H1 (cell line): ENCODE results near the gene GNG7. TPM values are rescaled to one million over a fixed set of nuclear protein-coding genes. Genes with fewer than 3 reads are reported as not detected.

Experiments used
- CTCF ChIA-PET: fragments of 300-600 bp; sonication (Branson Sonifier 250); formaldehyde crosslinking; loops from one replicate; lab custom pipeline; 2021; ENCODE audit not compliant: partially characterized antibody; lab: Charles Lee
- POLR2A ChIA-PET: fragments of 300-600 bp; sonication (Branson Sonifier 250); formaldehyde crosslinking; loops from one replicate; lab custom pipeline; 2021; ENCODE audit warnings: inconsistent platforms; ENCODE audit not compliant: partially characterized antibody; lab: Charles Lee
- DNase-seq, 2 experiments: peaks; one replicate each; pipeline versions ENCODE4 v3.0.0 to v3.0.0-alpha.2; 2010 to 2022; ENCODE audit warnings: low spot score in 2 of 2, low read depth in 1 of 2, mixed read lengths in 1 of 2
- FAIRE-seq: peaks from 2 replicates; lab custom pipeline; 2011; peaks lifted over from hg19 to GRCh38; lab: Jason Lieb, UNC
- H2AFZ ChIP-seq: 2 replicates; pipeline ENCODE4 v1.8.1; 2012; ENCODE audit warnings: low read length, inconsistent platforms
- H2AK5ac ChIP-seq: 2 replicates; pipeline ENCODE4 v1.6.1; 2013; ENCODE audit warnings: low read depth, low read length
- H2BK120ac ChIP-seq: replicated peaks from 2 replicates; pipeline ENCODE3; 2013; ENCODE audit warnings: low read depth, low read length, inconsistent platforms
- H2BK12ac ChIP-seq: 2 replicates; pipeline ENCODE4 v1.6.1; 2013; ENCODE audit warnings: low read depth, low read length
- H2BK15ac ChIP-seq: 2 replicates; pipeline ENCODE4 v1.6.1; 2013; ENCODE audit warnings: low read length
- H2BK20ac ChIP-seq: 2 replicates; pipeline ENCODE4 v1.6.1; 2013; ENCODE audit warnings: low read length
- H2BK5ac ChIP-seq: 2 replicates; pipeline ENCODE4 v1.6.1; 2013; ENCODE audit warnings: low read depth, low read length
- H3K14ac ChIP-seq: 2 replicates; pipeline ENCODE4 v1.6.1; 2013; ENCODE audit warnings: inconsistent platforms; ENCODE audit not compliant: insufficient read length
- H3K18ac ChIP-seq: 2 replicates; pipeline ENCODE4 v1.6.1; 2013; ENCODE audit warnings: low read length; ENCODE audit errors: extremely low read depth
- H3K23ac ChIP-seq: 2 replicates; pipeline ENCODE4 v1.6.1; 2013; ENCODE audit warnings: inconsistent platforms; ENCODE audit not compliant: insufficient read length
- H3K23me2 ChIP-seq: 2 replicates; pipeline ENCODE4 v1.6.1; 2013; ENCODE audit warnings: low read depth, low read length
- H3K27ac ChIP-seq: 2 replicates; pipeline ENCODE4 v1.6.1; 2011; ENCODE audit warnings: low read depth, low read length, inconsistent platforms
- H3K27me3 ChIP-seq, 4 experiments: replicated peaks in 1 of 4; 1 replicate in 1 of 4; 2 replicates in 3 of 4; pipeline versions ENCODE4 v1.6.1 to v1.8.1; 2011 to 2013; ENCODE audit warnings: low read length in 3 of 4, mild to moderate bottlenecking in 3 of 4, inconsistent platforms in 2 of 4, mixed read lengths in 2 of 4, moderate library complexity in 1 of 4; ENCODE audit not compliant: control insufficient read depth in 3 of 4, insufficient read depth in 3 of 4; ENCODE audit errors: extremely low read depth in 1 of 4
- H3K36me3 ChIP-seq, 4 experiments: 2 replicates each; pipeline versions ENCODE4 v1.6.1 to v1.8.1; 2011 to 2013; ENCODE audit warnings: mild to moderate bottlenecking in 4 of 4, low read length in 3 of 4, moderate library complexity in 2 of 4, control low read depth in 1 of 4, inconsistent platforms in 1 of 4; ENCODE audit not compliant: insufficient read depth in 4 of 4, control insufficient read depth in 2 of 4
- H3K4ac ChIP-seq: replicated peaks from 2 replicates; pipeline ENCODE3; 2013; ENCODE audit warnings: low read length, low read depth, mixed read lengths, inconsistent platforms; ENCODE audit not compliant: insufficient read length
- H3K4me1 ChIP-seq, 4 experiments: replicated peaks in 1 of 4; 1 replicate in 1 of 4; 2 replicates in 3 of 4; pipeline versions ENCODE4 v1.6.1 to v1.8.1; 2011 to 2013; ENCODE audit warnings: low read length in 3 of 4, inconsistent platforms in 2 of 4, mixed read lengths in 1 of 4; ENCODE audit not compliant: insufficient read depth in 4 of 4, control insufficient read depth in 3 of 4
- H3K4me2 ChIP-seq, 2 experiments: 2 replicates each; pipeline versions ENCODE4 v1.6.1 to v1.8.1; 2011 to 2013; ENCODE audit warnings: low read depth in 2 of 2, low read length in 2 of 2, control low read depth in 1 of 2, inconsistent platforms in 1 of 2, mild to moderate bottlenecking in 1 of 2; ENCODE audit not compliant: insufficient read depth in 1 of 2
- H3K4me3 ChIP-seq, 4 experiments: fragments of 200-600, 300-600 bp in 1 of 4; sonication (generic), shearing (Covaris generic), sonication (Bioruptor Twin) in 1 of 4; 2 replicates each; pipeline versions ENCODE4 v1.5.1 to v1.8.1; 2011 to 2016; ENCODE audit warnings: low read length in 4 of 4, low read depth in 3 of 4, control low read depth in 2 of 4, inconsistent platforms in 2 of 4, mild to moderate bottlenecking in 2 of 4, mixed read lengths in 1 of 4, moderate library complexity in 1 of 4; ENCODE audit not compliant: insufficient read depth in 2 of 4; ENCODE audit errors: extremely low read depth in 1 of 4
- H3K56ac ChIP-seq: replicated peaks from 2 replicates; pipeline ENCODE3; 2013; ENCODE audit warnings: low read depth, mild to moderate bottlenecking, mixed read lengths, low read length, inconsistent platforms; ENCODE audit not compliant: insufficient read length
- H3K79me1 ChIP-seq: 2 replicates; pipeline ENCODE4 v1.6.1; 2013; ENCODE audit warnings: low read depth, low read length, control low read depth
- H3K79me2 ChIP-seq, 2 experiments: 2 replicates each; pipeline versions ENCODE4 v1.6.1 to v1.8.1; 2012 to 2013; ENCODE audit warnings: low read length in 2 of 2, mild to moderate bottlenecking in 2 of 2, inconsistent platforms in 1 of 2; ENCODE audit not compliant: insufficient read depth in 2 of 2, control insufficient read depth in 1 of 2
- H3K9ac ChIP-seq, 4 experiments: replicated peaks in 1 of 4; 1 replicate in 1 of 4; 2 replicates in 3 of 4; pipeline versions ENCODE4 v1.6.1 to v1.8.1; 2011 to 2013; ENCODE audit warnings: low read depth in 3 of 4, low read length in 3 of 4, control low read depth in 2 of 4, mild to moderate bottlenecking in 2 of 4, moderate library complexity in 2 of 4, inconsistent platforms in 1 of 4; ENCODE audit errors: extremely low read depth in 1 of 4
- H3K9me3 ChIP-seq, 2 experiments: 2 replicates each; pipeline versions ENCODE4 v1.6.1 to v1.8.1; 2012 to 2013; ENCODE audit warnings: mild to moderate bottlenecking in 2 of 2, moderate library complexity in 2 of 2, control low read depth in 1 of 2, inconsistent platforms in 1 of 2, low read depth in 1 of 2, low read length in 1 of 2, mixed read lengths in 1 of 2; ENCODE audit not compliant: insufficient read depth in 2 of 2
- H4K20me1 ChIP-seq, 2 experiments: replicated peaks in 1 of 2; 2 replicates each; pipeline versions ENCODE3 to v1.8.1; 2011 to 2013; ENCODE audit warnings: inconsistent platforms in 2 of 2, low read length in 2 of 2, mild to moderate bottlenecking in 1 of 2; ENCODE audit not compliant: insufficient read depth in 2 of 2, control insufficient read depth in 1 of 2
- H4K5ac ChIP-seq: 2 replicates; pipeline ENCODE4 v1.6.1; 2013; ENCODE audit warnings: low read length, low read depth, mixed read lengths, inconsistent platforms; ENCODE audit not compliant: insufficient read length
- H4K8ac ChIP-seq: 2 replicates; pipeline ENCODE4 v1.8.0; 2013; ENCODE audit warnings: mild to moderate bottlenecking, moderate library complexity, low read length, inconsistent platforms; ENCODE audit not compliant: insufficient read depth; ENCODE audit errors: extremely low read depth
- H4K91ac ChIP-seq: replicated peaks from 2 replicates; pipeline ENCODE3; 2013; ENCODE audit warnings: low read length, mixed read lengths, inconsistent platforms; ENCODE audit not compliant: insufficient read length
- ASH2L ChIP-seq: fragments of 200-600, 300-600 bp; sonication (generic); IDR thresholded peaks from one replicate; pipeline ENCODE4 v1.7.1; 2017; ENCODE audit warnings: low read length
- BACH1 ChIP-seq: IDR thresholded peaks from 2 replicates; pipeline ENCODE4 v1.6.1; 2012; ENCODE audit warnings: low read length, improper control_type of control experiment
- CBX8 ChIP-seq: fragments of 300-800, 300-1000 bp; sonication (generic); IDR thresholded peaks from 2 replicates; pipeline ENCODE4 v1.7.1; 2016; ENCODE audit warnings: low read depth, low read length, borderline replicate concordance
- EZH2 ChIP-seq: fragments of 200-600 bp; sonication (generic); IDR thresholded peaks from 2 replicates; pipeline ENCODE4 v1.7.1; 2012; ENCODE audit warnings: low read depth, mild to moderate bottlenecking, moderate library complexity, low read length, inconsistent platforms; ENCODE audit not compliant: severe bottlenecking
- GTF2F1 ChIP-seq: IDR thresholded peaks from 2 replicates; pipeline ENCODE4 v1.6.1; 2012; ENCODE audit warnings: low read depth, low read length, improper control_type of control experiment, borderline replicate concordance
- HDAC2 ChIP-seq, 2 experiments: fragments of 300-600 bp in 1 of 2; sonication (generic) in 1 of 2; IDR thresholded peaks; 2 replicates each; pipeline ENCODE4 v1.6.1; 2011 to 2012; ENCODE audit warnings: low read depth in 2 of 2, low read length in 2 of 2, mild to moderate bottlenecking in 2 of 2, moderate library complexity in 2 of 2, borderline replicate concordance in 1 of 2, inconsistent platforms in 1 of 2
- KDM4A ChIP-seq: IDR thresholded peaks from one replicate; pipeline ENCODE4 v1.7.1; 2012; ENCODE audit warnings: low read depth, mild to moderate bottlenecking, moderate library complexity, low read length, inconsistent platforms; ENCODE audit not compliant: severe bottlenecking
- RAD21 ChIP-seq, 2 experiments: IDR thresholded peaks in 1 of 2; conservative IDR thresholded peaks in 1 of 2; 2 replicates each; pipeline ENCODE4 v1.6.1; 2011; ENCODE audit warnings: low read depth in 2 of 2, low read length in 2 of 2, improper control_type of control experiment in 1 of 2, inconsistent platforms in 1 of 2, mild to moderate bottlenecking in 1 of 2, moderate library complexity in 1 of 2
- SUZ12 ChIP-seq: fragments of 200-600 bp; sonication (generic); IDR thresholded peaks from 2 replicates; pipeline ENCODE4 v1.6.1; 2012; ENCODE audit warnings: mild to moderate bottlenecking, inconsistent platforms, low read length, moderate library complexity, mixed read lengths
- WGBS, 2 experiments: shearing (Covaris generic) in 1 of 2; methylation state at CpG; one replicate each; pipeline versions ENCODE4 v1.1.6 to v1.1.7; 2013 to 2015; ENCODE audit warnings: low lambda C conversion rate in 2 of 2, mixed read lengths in 2 of 2, inconsistent platforms in 1 of 2, low coverage in 1 of 2, missing lambda C conversion rate in 1 of 2; ENCODE audit not compliant: insufficient replicate concordance in 2 of 2, insufficient coverage in 1 of 2, insufficient read length in 1 of 2; ENCODE audit errors: extremely low coverage in 1 of 2, missing lambda C conversion rate in 1 of 2; 5-methylcytosine and 5-hydroxymethylcytosine counted together
- polyA plus RNA-seq, 7 experiments: library from polyadenylated mRNA; depleted of rRNA in 3 of 7; stranded (reverse) in 5 of 7; unstranded in 2 of 7; fragments of >200 nt in 5 of 7; fragments of 200-250 nt in 2 of 7; gene quantifications; 1 replicate in 5 of 7; 2 replicates in 1 of 7; 4 replicates in 1 of 7; pipeline versions ENCODE4 v1.2.1 to v1.2.3, GENCODE V29; 2011 to 2013; ENCODE audit warnings: missing spikeins in 2 of 7, mixed read lengths in 2 of 7
- total RNA-seq: library from RNA; stranded (reverse); fragmentation: NEBNext Ultra II Directional; extraction: Animal tissue kit (Norgen Biotek cat#: 25700); gene quantifications from 2 replicates; pipeline ENCODE4 v1.2.1, GENCODE V29; 2021

The GNG7 gene
- total and polyA plus RNA-seq, 2 of the 8 experiments (the other 6 are each of a cell fraction or from before 2014, with no cell fraction given) = 2.8 to 7.8 TPM

- Histone ChIP-seq H3K18ac (no peak overlapping the region; the same call in 1 of the 2 replicates), H3K27me3 (peaks cover 4 to 40% (median 24%) of the 10 kb centered on the region in 4 experiments), H4K8ac (peak overlapping the region; percentile 94), H3K27ac (no peak overlapping the region), H3K23ac (no peak overlapping the region), H3K4ac (peak overlapping the region; percentile 46), H3K9ac (no peak overlapping the region; a peak in 1 of 7 replicates), H3K4me1 (peaks cover 3 to 21% (median 13%) of the 10 kb centered on the region in 4 experiments), H4K20me1 (peaks cover 2% of the 10 kb centered on the region in 2 experiments), H2BK120ac (no peak overlapping the region), H3K79me2 (no peaks in the 10 kb centered on the region), H2BK5ac (0 out of 2 replicates have a peak overlapping the region, but pooled peaks have one; percentile 9), H3K56ac (no peak overlapping the region), H3K14ac (no peak overlapping the region), H2BK15ac (0 out of 2 replicates have a peak overlapping the region, but pooled peaks have one; percentile 10), H3K23me2 (peaks cover 5% of the 10 kb centered on the region; the same call in 1 of the 2 replicates), H3K36me3 (no peaks in the 10 kb centered on the region), H3K9me3 (no peaks in the 10 kb centered on the region), H2AK5ac (0 out of 2 replicates have a peak overlapping the region, but pooled peaks have one; percentile 57), H2BK12ac (peak overlapping the region; percentile 76; the same call in 1 of the 2 replicates), H3K4me2 (peak overlapping the region; percentile 44 to 89), H3K4me3 (peak overlapping the region; percentile 35 to 64 (median 47)), H3K79me1 (no peaks in the 10 kb centered on the region), H4K5ac (no peak overlapping the region), H2BK20ac (no peak overlapping the region), H4K91ac (peak overlapping the region; percentile 50), H2AFZ (peak overlapping the region; percentile 67; the same call in 1 of the 2 replicates)
- POLR2A ChIA-PET = interaction anchor here (0.8 to 16.3 kb wide), 5 partner anchors 8 to 75 kb away, joined by 3 to 216 read pairs (median 3); partner anchors contain the start of gene GADD45B
- WGBS, 2 experiments = 36% methylated on average over 39 of the region's 72 CpGs; no CpG with 5 or more reads in 1 of the 2 experiments
- no peak for FAIRE-seq
- no peak for TF ChIP-seq CBX8
- TF ChIP-seq EZH2 = no peak
- no peak for TF ChIP-seq RAD21 (IDR thresholded peaks at IDR 0.05 in 1 of 2, conservative IDR thresholded peaks at IDR 0.05 in 1 of 2; ENCODE audit: low read depth in 2 of 2, low read length in 2 of 2)
- peak; percentile 73 for TF ChIP-seq KDM4A
- TF ChIP-seq GTF2F1 = no peak
- peak; percentile 64; the same call in 1 of the 2 replicates for TF ChIP-seq SUZ12
- no peak for TF ChIP-seq ASH2L
- peak; percentile 88 for TF ChIP-seq BACH1
- TF ChIP-seq HDAC2 (IDR thresholded peaks at IDR 0.05; ENCODE audit: borderline replicate concordance in 1 of 2, low read depth in 2 of 2, low read length in 2 of 2) = peak in 1 of 2 experiments; percentile 52; a peak in 1 of 4 replicates
- CTCF ChIA-PET = interaction anchor here (0.7 to 2.5 kb wide), 3 partner anchors 35 to 232 kb away, joined by 3 to 8 read pairs (median 3); no protein-coding TSS in a partner anchor
- DNase-seq = no peak
These were observed 207.9 kb downstream of the GNG7 start for GRCh38 chr19:2494447-2495129.
